ENCODE data around the gene FAT1. TPM values are rescaled to one million over a fixed set of nuclear protein-coding genes. Genes with fewer than 3 reads are reported as not detected.
A peak's percentile ranks its signal among the peaks of the same experiment; 100 is the strongest.

The FAT1 gene, protein sequence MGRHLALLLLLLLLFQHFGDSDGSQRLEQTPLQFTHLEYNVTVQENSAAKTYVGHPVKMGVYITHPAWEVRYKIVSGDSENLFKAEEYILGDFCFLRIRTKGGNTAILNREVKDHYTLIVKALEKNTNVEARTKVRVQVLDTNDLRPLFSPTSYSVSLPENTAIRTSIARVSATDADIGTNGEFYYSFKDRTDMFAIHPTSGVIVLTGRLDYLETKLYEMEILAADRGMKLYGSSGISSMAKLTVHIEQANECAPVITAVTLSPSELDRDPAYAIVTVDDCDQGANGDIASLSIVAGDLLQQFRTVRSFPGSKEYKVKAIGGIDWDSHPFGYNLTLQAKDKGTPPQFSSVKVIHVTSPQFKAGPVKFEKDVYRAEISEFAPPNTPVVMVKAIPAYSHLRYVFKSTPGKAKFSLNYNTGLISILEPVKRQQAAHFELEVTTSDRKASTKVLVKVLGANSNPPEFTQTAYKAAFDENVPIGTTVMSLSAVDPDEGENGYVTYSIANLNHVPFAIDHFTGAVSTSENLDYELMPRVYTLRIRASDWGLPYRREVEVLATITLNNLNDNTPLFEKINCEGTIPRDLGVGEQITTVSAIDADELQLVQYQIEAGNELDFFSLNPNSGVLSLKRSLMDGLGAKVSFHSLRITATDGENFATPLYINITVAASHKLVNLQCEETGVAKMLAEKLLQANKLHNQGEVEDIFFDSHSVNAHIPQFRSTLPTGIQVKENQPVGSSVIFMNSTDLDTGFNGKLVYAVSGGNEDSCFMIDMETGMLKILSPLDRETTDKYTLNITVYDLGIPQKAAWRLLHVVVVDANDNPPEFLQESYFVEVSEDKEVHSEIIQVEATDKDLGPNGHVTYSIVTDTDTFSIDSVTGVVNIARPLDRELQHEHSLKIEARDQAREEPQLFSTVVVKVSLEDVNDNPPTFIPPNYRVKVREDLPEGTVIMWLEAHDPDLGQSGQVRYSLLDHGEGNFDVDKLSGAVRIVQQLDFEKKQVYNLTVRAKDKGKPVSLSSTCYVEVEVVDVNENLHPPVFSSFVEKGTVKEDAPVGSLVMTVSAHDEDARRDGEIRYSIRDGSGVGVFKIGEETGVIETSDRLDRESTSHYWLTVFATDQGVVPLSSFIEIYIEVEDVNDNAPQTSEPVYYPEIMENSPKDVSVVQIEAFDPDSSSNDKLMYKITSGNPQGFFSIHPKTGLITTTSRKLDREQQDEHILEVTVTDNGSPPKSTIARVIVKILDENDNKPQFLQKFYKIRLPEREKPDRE (N-terminal part only)
- polyA plus RNA-seq (2013) = 37.6 and 37.9 TPM in 2 replicates

DNA sequence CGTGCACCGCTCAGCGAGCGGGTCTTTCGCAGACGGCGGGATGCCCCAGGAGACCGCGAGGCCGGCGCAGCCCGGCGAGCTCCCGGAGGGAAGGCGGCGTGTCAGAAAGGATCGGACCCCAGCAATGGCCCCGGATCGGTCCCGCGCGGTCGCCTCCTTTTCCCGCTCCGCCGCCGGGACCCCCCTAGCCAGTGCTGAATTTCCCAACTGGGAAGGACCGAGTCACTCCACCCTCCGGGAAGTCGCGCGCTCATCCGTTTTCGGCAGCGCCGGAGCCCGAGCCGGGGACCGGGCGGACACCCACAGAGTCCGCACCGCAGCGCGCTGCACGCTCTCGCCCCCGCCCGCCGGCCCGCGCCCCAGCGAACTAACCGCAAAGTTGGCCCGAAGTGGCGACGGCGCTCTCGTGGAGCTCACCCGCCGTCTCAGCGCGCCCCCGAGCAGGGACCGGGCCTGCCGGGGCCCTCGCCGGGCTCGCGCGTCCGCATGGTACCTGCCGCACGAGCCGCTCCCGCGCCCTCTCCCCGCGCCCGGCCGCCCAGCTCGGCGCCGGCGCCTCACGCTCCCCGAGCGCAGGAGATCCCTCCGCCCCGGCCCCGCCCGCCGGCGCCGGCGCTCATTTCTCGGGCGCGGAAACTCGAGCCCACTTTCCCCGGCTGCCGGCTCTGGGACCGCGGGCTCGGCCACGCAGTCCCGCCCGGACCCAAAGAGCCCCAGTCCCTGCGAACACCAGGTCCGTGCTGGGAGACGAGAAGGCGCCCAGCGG, at the start of gene FAT1:
Gene FAT1 (minus strand): TSS at position 565 of the 766 bp plus-strand sequence. CDS start 14,029 bp downstream, outside the sequence.
- peaks cover 28% of the 10 kb centered on the region for H3K79me1 ChIP-seq (ENCODE audit: low read length)
- H4K91ac ChIP-seq (ENCODE audit: low read depth, low read length) = peak within 1 kb of the TSS; percentile 96
- peak within 1 kb of the TSS; percentile 97 for H3K9ac ChIP-seq (ENCODE audit: low read length)
- H3K79me2 ChIP-seq (ENCODE audit: control insufficient read depth, insufficient read depth, low read length, poor library complexity) = peaks cover 28% of the 10 kb centered on the region
- H2BK12ac ChIP-seq (ENCODE audit: low read length) = peak within 1 kb of the TSS; percentile 75
- no peaks in the 10 kb centered on the region for H3K27me3 ChIP-seq (ENCODE audit: insufficient read depth, low read length)
- H2BK120ac ChIP-seq (ENCODE audit: insufficient read depth, low read length, poor library complexity) = peak within 1 kb of the TSS; percentile 95
- no CpG with 5 or more reads among the region's 112 CpGs for WGBS (ENCODE audit: extremely low coverage, insufficient coverage, insufficient read length)
- no peaks in the 10 kb centered on the region for H3K36me3 ChIP-seq (ENCODE audit: control insufficient read depth in 1 of 2, insufficient read depth in 2 of 2, low read length in 2 of 2)
- H2BK5ac ChIP-seq (ENCODE audit: low read depth, low read length, poor library complexity) = peak within 1 kb of the TSS; percentile 94
- H4K8ac ChIP-seq (ENCODE audit: low read depth, low read length) = peak within 1 kb of the TSS; percentile 99
- peak; percentile 53 to 83 for DNase-seq
- no peaks in the 10 kb centered on the region for H3K9me3 ChIP-seq (ENCODE audit: insufficient read depth, low read depth, low read length)
- H2AK5ac ChIP-seq (ENCODE audit: low read length) = peak within 1 kb of the TSS; percentile 7
- H2AFZ ChIP-seq (ENCODE audit: insufficient read depth, low read length, poor library complexity) = peak within 1 kb of the TSS; percentile 100
- peaks cover 3 to 4% of the 10 kb centered on the region in 2 experiments for H3K4me1 ChIP-seq (ENCODE audit: control insufficient read depth in 1 of 2, insufficient read depth in 2 of 2, low read length in 2 of 2)
- peak within 1 kb of the TSS; percentile 85 for H4K12ac ChIP-seq (ENCODE audit: low read depth, low read length)
- peak within 1 kb of the TSS; percentile 96 for H3K4me3 ChIP-seq (ENCODE audit: low read depth, low read length)
- peak within 1 kb of the TSS; percentile 99 for H3K4me2 ChIP-seq (ENCODE audit: low read length)
- H3K4ac ChIP-seq (ENCODE audit: low read depth, low read length) = peak within 1 kb of the TSS; percentile 92
- H3K27ac ChIP-seq (ENCODE audit: low read depth, low read length) = peak within 1 kb of the TSS; percentile 97
- H3K14ac ChIP-seq (ENCODE audit: low read length) = peak within 1 kb of the TSS; percentile 99
- peak within 1 kb of the TSS; percentile 99 for H3K18ac ChIP-seq (ENCODE audit: low read length)
- H3K23ac ChIP-seq (ENCODE audit: low read length) = no peak within 1 kb of the TSS

DNA sequence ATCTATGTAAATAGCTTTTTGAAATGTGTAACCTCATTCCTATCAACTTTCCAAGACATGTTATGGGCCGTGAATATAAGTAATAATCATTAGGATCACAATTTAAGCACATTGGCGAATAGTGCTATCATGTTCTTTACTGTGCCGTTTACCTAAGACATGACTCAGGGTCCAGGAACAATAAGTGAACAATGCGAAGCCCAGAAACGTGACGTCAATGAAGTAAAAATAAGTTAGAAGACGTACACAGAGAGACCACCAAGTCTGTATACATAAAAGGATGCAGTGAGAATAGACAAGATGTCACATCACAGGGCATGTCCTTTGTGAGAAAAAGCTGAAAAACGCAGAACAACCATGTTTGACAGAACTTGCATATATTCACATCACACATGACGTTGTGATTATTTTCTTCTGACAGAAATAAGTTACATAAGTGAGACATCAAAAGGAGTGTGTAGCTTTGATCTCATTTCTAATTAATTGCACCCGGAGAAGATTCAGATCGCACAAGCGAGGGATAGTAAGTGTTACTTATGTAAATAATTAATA, 49.4 kb upstream of the FAT1 start:
- no peak overlapping the region for H3K4me2 ChIP-seq (ENCODE audit: low read length)
- no peak overlapping the region for H2BK12ac ChIP-seq (ENCODE audit: low read length)
- no peaks in the 10 kb centered on the region for H3K27me3 ChIP-seq (ENCODE audit: insufficient read depth, low read length)
- no peak overlapping the region for H3K18ac ChIP-seq (ENCODE audit: low read length)
- no peaks in the 10 kb centered on the region for H3K4me1 ChIP-seq (ENCODE audit: control insufficient read depth in 1 of 2, insufficient read depth in 2 of 2, low read length in 2 of 2)
- H3K4ac ChIP-seq (ENCODE audit: low read depth, low read length) = no peak overlapping the region
- no peak overlapping the region for H3K14ac ChIP-seq (ENCODE audit: low read length)
- no peak overlapping the region for H2BK5ac ChIP-seq (ENCODE audit: low read depth, low read length, poor library complexity)
- no CpG with 5 or more reads among the region's 12 CpGs for WGBS (ENCODE audit: extremely low coverage, insufficient coverage, insufficient read length)
- no peak overlapping the region for H3K27ac ChIP-seq (ENCODE audit: low read depth, low read length)
- no peaks in the 10 kb centered on the region for H3K36me3 ChIP-seq (ENCODE audit: control insufficient read depth in 1 of 2, insufficient read depth in 2 of 2, low read length in 2 of 2)
- H4K91ac ChIP-seq (ENCODE audit: low read depth, low read length) = no peak overlapping the region
- no peak overlapping the region for H2AFZ ChIP-seq (ENCODE audit: insufficient read depth, low read length, poor library complexity)
- no peaks in the 10 kb centered on the region for H3K9me3 ChIP-seq (ENCODE audit: insufficient read depth, low read depth, low read length)
- H2AK5ac ChIP-seq (ENCODE audit: low read length) = no peak overlapping the region
- H3K79me2 ChIP-seq (ENCODE audit: control insufficient read depth, insufficient read depth, low read length, poor library complexity) = no peaks in the 10 kb centered on the region
- no peak overlapping the region for H2BK120ac ChIP-seq (ENCODE audit: insufficient read depth, low read length, poor library complexity)
- H4K12ac ChIP-seq (ENCODE audit: low read depth, low read length) = no peak overlapping the region
- no peaks in the 10 kb centered on the region for H3K79me1 ChIP-seq (ENCODE audit: low read length)
- H4K8ac ChIP-seq (ENCODE audit: low read depth, low read length) = no peak overlapping the region
- DNase-seq = no peak
- H3K23ac ChIP-seq (ENCODE audit: low read length) = no peak overlapping the region
- H3K9ac ChIP-seq (ENCODE audit: low read length) = no peak overlapping the region
- H3K4me3 ChIP-seq (ENCODE audit: low read depth, low read length) = no peak overlapping the region

DNA sequence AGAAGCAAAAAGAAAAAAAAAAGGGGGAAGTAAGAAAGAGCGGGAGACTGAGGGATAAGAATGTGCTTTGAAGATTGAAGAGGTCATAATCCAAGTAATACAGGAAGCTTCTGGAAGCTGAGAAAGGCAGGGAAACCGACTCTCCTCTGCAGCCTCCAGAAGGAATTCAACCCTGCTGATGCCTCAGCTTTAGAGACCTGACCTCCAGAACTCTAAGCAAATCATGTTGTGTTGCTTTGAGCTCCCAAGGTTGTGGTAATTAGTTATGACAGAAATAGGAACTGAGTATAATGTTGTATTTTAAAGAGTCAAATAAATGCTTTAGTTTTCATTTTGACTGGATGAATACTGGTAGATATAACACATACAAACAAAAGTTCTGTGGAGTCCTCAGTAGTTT, 48.0 kb upstream of the FAT1 start:
- Histone ChIP-seq H3K27ac (ENCODE audit: low read depth, low read length) (no peak overlapping the region), H3K23ac (ENCODE audit: low read length) (no peak overlapping the region), H2AFZ (ENCODE audit: insufficient read depth, low read length, poor library complexity) (no peak overlapping the region), H2BK5ac (ENCODE audit: low read depth, low read length, poor library complexity) (no peak overlapping the region), H3K27me3 (ENCODE audit: insufficient read depth, low read length) (no peaks in the 10 kb centered on the region), H3K4me2 (ENCODE audit: low read length) (no peak overlapping the region), H4K91ac (ENCODE audit: low read depth, low read length) (no peak overlapping the region), H3K4me3 (ENCODE audit: low read depth, low read length) (no peak overlapping the region), H4K12ac (ENCODE audit: low read depth, low read length) (no peak overlapping the region), H3K4ac (ENCODE audit: low read depth, low read length) (no peak overlapping the region), H3K79me2 (ENCODE audit: control insufficient read depth, insufficient read depth, low read length, poor library complexity) (no peaks in the 10 kb centered on the region), H3K79me1 (ENCODE audit: low read length) (no peaks in the 10 kb centered on the region), H2BK120ac (ENCODE audit: insufficient read depth, low read length, poor library complexity) (no peak overlapping the region), H2AK5ac (ENCODE audit: low read length) (no peak overlapping the region), H2BK12ac (ENCODE audit: low read length) (no peak overlapping the region), H3K9me3 (ENCODE audit: insufficient read depth, low read depth, low read length) (no peaks in the 10 kb centered on the region), H3K4me1 (ENCODE audit: control insufficient read depth in 1 of 2, insufficient read depth in 2 of 2, low read length in 2 of 2) (no peaks in the 10 kb centered on the region), H4K8ac (ENCODE audit: low read depth, low read length) (no peak overlapping the region), H3K9ac (ENCODE audit: low read length) (no peak overlapping the region), H3K18ac (ENCODE audit: low read length) (no peak overlapping the region), H3K14ac (ENCODE audit: low read length) (no peak overlapping the region), H3K36me3 (ENCODE audit: control insufficient read depth in 1 of 2, insufficient read depth in 2 of 2, low read length in 2 of 2) (no peaks in the 10 kb centered on the region)
- no peak for DNase-seq
- WGBS (ENCODE audit: extremely low coverage, insufficient coverage, insufficient read length) = no CpG with 5 or more reads among the region's 2 CpGs
